GM20000 (cell line): ENCODE results near the gene SPARCL1.
"Not testable (repeated sequence)": the region's sequence is repeated elsewhere in the genome, so short reads cannot be mapped to it uniquely, and the experiment has no call there.

Experiments
- DNase-seq: peaks from one replicate; pipeline ENCODE4 v3.0.0; 2012; ENCODE audit warnings: low spot score
- TF ChIP-seq, protein P1 (sequence below): IDR thresholded peaks from 2 replicates; pipeline ENCODE4 v1.5.1; 2012; ENCODE audit warnings: mild to moderate bottlenecking, control low read depth; ENCODE audit errors: extremely low read depth, missing control alignments

Gene SPARCL1

GRCh38 chr4:87490664-87491369, 38.4 kb downstream of the SPARCL1 start:
- DNase-seq: no peak
- TF ChIP-seq, protein P1, sequence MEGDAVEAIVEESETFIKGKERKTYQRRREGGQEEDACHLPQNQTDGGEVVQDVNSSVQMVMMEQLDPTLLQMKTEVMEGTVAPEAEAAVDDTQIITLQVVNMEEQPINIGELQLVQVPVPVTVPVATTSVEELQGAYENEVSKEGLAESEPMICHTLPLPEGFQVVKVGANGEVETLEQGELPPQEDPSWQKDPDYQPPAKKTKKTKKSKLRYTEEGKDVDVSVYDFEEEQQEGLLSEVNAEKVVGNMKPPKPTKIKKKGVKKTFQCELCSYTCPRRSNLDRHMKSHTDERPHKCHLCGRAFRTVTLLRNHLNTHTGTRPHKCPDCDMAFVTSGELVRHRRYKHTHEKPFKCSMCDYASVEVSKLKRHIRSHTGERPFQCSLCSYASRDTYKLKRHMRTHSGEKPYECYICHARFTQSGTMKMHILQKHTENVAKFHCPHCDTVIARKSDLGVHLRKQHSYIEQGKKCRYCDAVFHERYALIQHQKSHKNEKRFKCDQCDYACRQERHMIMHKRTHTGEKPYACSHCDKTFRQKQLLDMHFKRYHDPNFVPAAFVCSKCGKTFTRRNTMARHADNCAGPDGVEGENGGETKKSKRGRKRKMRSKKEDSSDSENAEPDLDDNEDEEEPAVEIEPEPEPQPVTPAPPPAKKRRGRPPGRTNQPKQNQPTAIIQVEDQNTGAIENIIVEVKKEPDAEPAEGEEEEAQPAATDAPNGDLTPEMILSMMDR: no peak

- TF ChIP-seq, protein P1: no peak
- no peak for DNase-seq
These were observed 39.5 kb downstream of the SPARCL1 start for GRCh38 chr4:87489678-87490077.

DNA sequence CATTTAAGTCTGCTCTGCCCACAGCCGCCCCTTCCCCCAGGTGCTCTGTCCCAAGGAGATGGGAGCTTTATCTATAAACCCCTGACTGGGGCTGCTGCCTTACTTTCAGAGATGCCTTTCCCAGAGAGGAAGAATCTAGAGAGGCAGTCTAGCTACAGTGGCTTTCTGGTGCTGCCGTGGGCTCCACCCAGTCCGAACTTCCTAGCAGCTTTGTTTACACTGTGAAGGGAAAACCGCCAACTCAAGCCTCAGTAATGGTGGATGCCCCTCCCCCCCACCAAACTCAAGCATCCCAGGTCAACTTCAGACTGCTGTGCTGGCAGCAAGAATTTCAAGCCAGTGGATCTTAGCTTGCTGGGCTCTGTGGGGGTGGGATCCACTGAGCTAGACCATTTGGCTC, 40.5 kb downstream of the SPARCL1 start:
- not testable (repeated sequence) for DNase-seq

GRCh38 chr4:87483247-87483646, 45.9 kb downstream of the SPARCL1 start:
- not testable (repeated sequence) for DNase-seq

DNA sequence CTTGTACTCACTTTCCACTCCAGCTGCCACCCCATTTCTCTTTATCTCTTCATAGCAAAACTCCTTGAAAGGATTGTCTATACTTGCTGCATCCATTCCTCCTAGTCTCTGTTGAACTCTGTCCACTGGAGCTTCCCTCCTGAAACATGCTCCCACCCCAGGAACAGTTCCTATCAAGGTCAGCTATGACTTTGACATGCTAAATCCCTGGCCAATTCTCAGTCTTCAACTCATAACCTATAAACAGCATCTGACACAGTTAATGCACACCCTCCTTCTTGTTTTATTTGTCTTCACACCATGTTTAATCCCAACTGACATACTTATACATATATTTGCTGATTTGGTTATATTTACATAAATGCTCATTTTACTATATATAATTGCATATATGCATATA, 47.8 kb downstream of the SPARCL1 start:
- no peak for DNase-seq

GRCh38 chr4:87478732-87479250, 50.4 kb downstream of the SPARCL1 start:
- TF ChIP-seq, protein P1: no peak
- no peak for DNase-seq

More for the DNA sequence above, 47.8 kb downstream of the SPARCL1 start:
- TF ChIP-seq, protein P1: no peak

GRCh38 chr4:87476934-87477333, 52.2 kb downstream of the SPARCL1 start:
- DNase-seq: no peak
- TF ChIP-seq, protein P1: no peak

- TF ChIP-seq, protein P1: no peak
- no peak for DNase-seq
These were observed 59.8 kb downstream of the SPARCL1 start for GRCh38 chr4:87469390-87469789.
